ENCODE measurements around the gene RPTOR.

- no peak for TF ChIP-seq CTCF (IDR thresholded peaks at IDR 0.05)
- no peak for TF ChIP-seq POLR2A (IDR thresholded peaks at IDR 0.05; ENCODE audit: low read depth)
Measured at GRCh38 chr17:80842456-80843013, 297.9 kb downstream of the RPTOR start.

Measured in esophagus muscularis mucosa (tissue), 3 donors.